GM21619 (cell line): ENCODE results near the gene ARFGEF2.
"Not testable (repeated sequence)": the region's sequence is repeated elsewhere in the genome, so short reads cannot be mapped to it uniquely, and the experiment has no call there.

ENCODE experiments used
- ATAC-seq: cut with Tn5 transposase; IDR thresholded peaks from one replicate; pipeline ENCODE4 v1.9.1; 2021; ENCODE audit not compliant: unreplicated experiment

ARFGEF2 gene

GRCh38 chr20:49046087-49046900, 124.8 kb downstream of the ARFGEF2 start, which contains the start of gene CSE1L:
TSS of gene CSE1L (plus strand) at chr20:49046312. CDS start at chr20:49058464, 12,152 bp downstream.
- ATAC-seq: peak; percentile 82

GRCh38 chr20:49052334-49052733, 130.8 kb downstream of the ARFGEF2 start:
- no peak for ATAC-seq

- ATAC-seq: peak; percentile 64
Measured at GRCh38 chr20:49054056-49054643, 132.6 kb downstream of the ARFGEF2 start.

- ATAC-seq: no peak
Measured at GRCh38 chr20:49063279-49063678, 141.8 kb downstream of the ARFGEF2 start.

GRCh38 chr20:49074521-49074920, 153.0 kb downstream of the ARFGEF2 start:
- no peak for ATAC-seq

- no peak for ATAC-seq
Measured at GRCh38 chr20:49078310-49078709, 156.8 kb downstream of the ARFGEF2 start.

- ATAC-seq: not testable (repeated sequence)
Measured at GRCh38 chr20:49082295-49082694, 160.8 kb downstream of the ARFGEF2 start.
